ENCODE measurements around the gene AUP1. TPM values are rescaled to one million over a fixed set of nuclear protein-coding genes. Genes with fewer than 3 reads are reported as not detected.

Gene AUP1
- total and polyA plus RNA-seq, 2 experiments from 2014 or later = 98.7 to 105 TPM

DNA sequence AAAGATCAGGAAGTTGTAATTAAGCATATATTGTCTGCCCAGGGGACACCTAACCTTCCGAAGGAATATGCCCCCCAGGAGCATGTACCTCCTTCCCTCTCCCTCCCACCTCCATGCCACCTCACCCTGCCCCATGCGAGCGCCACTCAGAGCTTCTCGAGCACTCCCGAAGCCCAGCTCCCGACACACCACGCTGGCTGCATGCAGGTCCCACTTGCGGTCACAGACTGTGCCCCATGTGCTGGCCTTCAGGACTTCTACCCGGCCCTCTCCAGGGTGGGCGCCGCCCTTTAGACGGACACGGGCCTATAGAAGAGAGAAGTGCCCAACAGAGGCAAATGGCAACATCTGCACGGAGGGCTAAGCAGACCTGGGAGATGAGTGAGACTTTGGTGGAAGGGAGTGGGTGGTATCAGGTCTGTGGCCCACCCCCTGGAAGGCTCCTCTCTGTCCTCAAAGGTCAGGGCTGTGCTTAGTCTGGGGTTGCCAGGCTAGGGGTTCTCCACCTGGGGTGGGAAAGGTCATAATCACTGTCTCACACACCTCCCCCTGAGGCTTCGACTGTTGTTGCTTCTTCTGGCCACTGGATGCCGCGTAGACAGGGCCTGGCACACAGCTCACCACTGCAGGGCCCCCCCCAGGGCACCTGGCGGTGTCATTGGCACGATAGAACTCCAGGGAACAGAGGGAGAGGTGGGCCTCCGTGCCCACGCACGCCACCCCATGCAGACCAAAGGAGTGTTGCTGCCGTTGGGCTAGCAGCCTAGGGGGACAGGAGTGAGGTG is 6.9 kb upstream of the AUP1 start:
- H2AFZ ChIP-seq = no peak overlapping the region
- peaks cover 18% of the 10 kb centered on the region for H3K36me3 Mint-ChIP-seq (ENCODE audit: low read depth)
- ATAC-seq (peak; percentile 33; the same call in 2 of the 3 replicates), DNase-seq (ENCODE audit: low spot score) (no peak)
- no peak overlapping the region for H3K27ac Mint-ChIP-seq
- no peaks in the 10 kb centered on the region for H3K36me3 ChIP-seq (ENCODE audit: insufficient read depth)
- no peaks in the 10 kb centered on the region; the same call in 1 of the 2 replicates for H4K20me1 ChIP-seq (replicated peaks; ENCODE audit: insufficient read depth)
- H3K27ac ChIP-seq (ENCODE audit: low read depth) = no peak overlapping the region
- H3K27me3 ChIP-seq (ENCODE audit: insufficient read depth) = no peaks in the 10 kb centered on the region
- H3F3A ChIP-seq (replicated peaks; ENCODE audit: low read depth) = no peaks in the 10 kb centered on the region
- no peaks in the 10 kb centered on the region; the same call in none of the 3 replicates for H3K4me1 Mint-ChIP-seq
- H3K4me1 ChIP-seq (ENCODE audit: insufficient read depth) = no peaks in the 10 kb centered on the region
- H3K9me3 Mint-ChIP-seq = no peaks in the 10 kb centered on the region; the same call in 2 of the 3 replicates
- no peak overlapping the region for H3K4me3 ChIP-seq
- peaks cover 6% of the 10 kb centered on the region for H3K27me3 Mint-ChIP-seq (ENCODE audit: insufficient read depth, low read depth, poor library complexity)
- no peaks in the 10 kb centered on the region for H3K79me2 ChIP-seq (replicated peaks; ENCODE audit: insufficient read depth)
- TF ChIP-seq NANOG (IDR thresholded peaks at IDR 0.05; ENCODE audit: borderline replicate concordance) (no peak), STAT1 (IDR thresholded peaks at IDR 0.05; ENCODE audit: unreplicated experiment) (no peak), EZH2 (IDR thresholded peaks at IDR 0.05; ENCODE audit: low read depth, unreplicated experiment) (no peak), JUNB (IDR thresholded peaks at IDR 0.05; ENCODE audit: unreplicated experiment) (no peak), ZNF114 (CRISPR knock-in tag; IDR thresholded peaks at IDR 0.05) (no peak), CREB1 (CRISPR knock-in tag; IDR thresholded peaks at IDR 0.05; ENCODE audit: low read depth) (no peak), EZH2phosphoT487 (IDR thresholded peaks at IDR 0.05; ENCODE audit: unreplicated experiment) (no peak), POLR2AphosphoS5 (IDR thresholded peaks at IDR 0.05; ENCODE audit: low read depth) (no peak), ZNF331 (CRISPR knock-in tag; IDR thresholded peaks at IDR 0.05; ENCODE audit: low read depth) (no peak)
- TF ChIP-seq, protein P1, sequence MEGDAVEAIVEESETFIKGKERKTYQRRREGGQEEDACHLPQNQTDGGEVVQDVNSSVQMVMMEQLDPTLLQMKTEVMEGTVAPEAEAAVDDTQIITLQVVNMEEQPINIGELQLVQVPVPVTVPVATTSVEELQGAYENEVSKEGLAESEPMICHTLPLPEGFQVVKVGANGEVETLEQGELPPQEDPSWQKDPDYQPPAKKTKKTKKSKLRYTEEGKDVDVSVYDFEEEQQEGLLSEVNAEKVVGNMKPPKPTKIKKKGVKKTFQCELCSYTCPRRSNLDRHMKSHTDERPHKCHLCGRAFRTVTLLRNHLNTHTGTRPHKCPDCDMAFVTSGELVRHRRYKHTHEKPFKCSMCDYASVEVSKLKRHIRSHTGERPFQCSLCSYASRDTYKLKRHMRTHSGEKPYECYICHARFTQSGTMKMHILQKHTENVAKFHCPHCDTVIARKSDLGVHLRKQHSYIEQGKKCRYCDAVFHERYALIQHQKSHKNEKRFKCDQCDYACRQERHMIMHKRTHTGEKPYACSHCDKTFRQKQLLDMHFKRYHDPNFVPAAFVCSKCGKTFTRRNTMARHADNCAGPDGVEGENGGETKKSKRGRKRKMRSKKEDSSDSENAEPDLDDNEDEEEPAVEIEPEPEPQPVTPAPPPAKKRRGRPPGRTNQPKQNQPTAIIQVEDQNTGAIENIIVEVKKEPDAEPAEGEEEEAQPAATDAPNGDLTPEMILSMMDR (conservative IDR thresholded peaks at IDR 0.05; ENCODE audit: low read depth in 2 of 2) = no peak
- TF ChIP-seq, protein P2, sequence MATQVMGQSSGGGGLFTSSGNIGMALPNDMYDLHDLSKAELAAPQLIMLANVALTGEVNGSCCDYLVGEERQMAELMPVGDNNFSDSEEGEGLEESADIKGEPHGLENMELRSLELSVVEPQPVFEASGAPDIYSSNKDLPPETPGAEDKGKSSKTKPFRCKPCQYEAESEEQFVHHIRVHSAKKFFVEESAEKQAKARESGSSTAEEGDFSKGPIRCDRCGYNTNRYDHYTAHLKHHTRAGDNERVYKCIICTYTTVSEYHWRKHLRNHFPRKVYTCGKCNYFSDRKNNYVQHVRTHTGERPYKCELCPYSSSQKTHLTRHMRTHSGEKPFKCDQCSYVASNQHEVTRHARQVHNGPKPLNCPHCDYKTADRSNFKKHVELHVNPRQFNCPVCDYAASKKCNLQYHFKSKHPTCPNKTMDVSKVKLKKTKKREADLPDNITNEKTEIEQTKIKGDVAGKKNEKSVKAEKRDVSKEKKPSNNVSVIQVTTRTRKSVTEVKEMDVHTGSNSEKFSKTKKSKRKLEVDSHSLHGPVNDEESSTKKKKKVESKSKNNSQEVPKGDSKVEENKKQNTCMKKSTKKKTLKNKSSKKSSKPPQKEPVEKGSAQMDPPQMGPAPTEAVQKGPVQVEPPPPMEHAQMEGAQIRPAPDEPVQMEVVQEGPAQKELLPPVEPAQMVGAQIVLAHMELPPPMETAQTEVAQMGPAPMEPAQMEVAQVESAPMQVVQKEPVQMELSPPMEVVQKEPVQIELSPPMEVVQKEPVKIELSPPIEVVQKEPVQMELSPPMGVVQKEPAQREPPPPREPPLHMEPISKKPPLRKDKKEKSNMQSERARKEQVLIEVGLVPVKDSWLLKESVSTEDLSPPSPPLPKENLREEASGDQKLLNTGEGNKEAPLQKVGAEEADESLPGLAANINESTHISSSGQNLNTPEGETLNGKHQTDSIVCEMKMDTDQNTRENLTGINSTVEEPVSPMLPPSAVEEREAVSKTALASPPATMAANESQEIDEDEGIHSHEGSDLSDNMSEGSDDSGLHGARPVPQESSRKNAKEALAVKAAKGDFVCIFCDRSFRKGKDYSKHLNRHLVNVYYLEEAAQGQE (IDR thresholded peaks at IDR 0.05; ENCODE audit: unreplicated experiment) = no peak
- TF ChIP-seq, protein P3, sequence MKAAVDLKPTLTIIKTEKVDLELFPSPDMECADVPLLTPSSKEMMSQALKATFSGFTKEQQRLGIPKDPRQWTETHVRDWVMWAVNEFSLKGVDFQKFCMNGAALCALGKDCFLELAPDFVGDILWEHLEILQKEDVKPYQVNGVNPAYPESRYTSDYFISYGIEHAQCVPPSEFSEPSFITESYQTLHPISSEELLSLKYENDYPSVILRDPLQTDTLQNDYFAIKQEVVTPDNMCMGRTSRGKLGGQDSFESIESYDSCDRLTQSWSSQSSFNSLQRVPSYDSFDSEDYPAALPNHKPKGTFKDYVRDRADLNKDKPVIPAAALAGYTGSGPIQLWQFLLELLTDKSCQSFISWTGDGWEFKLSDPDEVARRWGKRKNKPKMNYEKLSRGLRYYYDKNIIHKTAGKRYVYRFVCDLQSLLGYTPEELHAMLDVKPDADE (IDR thresholded peaks at IDR 0.05) = no peak
- TF ChIP-seq, protein P4, sequence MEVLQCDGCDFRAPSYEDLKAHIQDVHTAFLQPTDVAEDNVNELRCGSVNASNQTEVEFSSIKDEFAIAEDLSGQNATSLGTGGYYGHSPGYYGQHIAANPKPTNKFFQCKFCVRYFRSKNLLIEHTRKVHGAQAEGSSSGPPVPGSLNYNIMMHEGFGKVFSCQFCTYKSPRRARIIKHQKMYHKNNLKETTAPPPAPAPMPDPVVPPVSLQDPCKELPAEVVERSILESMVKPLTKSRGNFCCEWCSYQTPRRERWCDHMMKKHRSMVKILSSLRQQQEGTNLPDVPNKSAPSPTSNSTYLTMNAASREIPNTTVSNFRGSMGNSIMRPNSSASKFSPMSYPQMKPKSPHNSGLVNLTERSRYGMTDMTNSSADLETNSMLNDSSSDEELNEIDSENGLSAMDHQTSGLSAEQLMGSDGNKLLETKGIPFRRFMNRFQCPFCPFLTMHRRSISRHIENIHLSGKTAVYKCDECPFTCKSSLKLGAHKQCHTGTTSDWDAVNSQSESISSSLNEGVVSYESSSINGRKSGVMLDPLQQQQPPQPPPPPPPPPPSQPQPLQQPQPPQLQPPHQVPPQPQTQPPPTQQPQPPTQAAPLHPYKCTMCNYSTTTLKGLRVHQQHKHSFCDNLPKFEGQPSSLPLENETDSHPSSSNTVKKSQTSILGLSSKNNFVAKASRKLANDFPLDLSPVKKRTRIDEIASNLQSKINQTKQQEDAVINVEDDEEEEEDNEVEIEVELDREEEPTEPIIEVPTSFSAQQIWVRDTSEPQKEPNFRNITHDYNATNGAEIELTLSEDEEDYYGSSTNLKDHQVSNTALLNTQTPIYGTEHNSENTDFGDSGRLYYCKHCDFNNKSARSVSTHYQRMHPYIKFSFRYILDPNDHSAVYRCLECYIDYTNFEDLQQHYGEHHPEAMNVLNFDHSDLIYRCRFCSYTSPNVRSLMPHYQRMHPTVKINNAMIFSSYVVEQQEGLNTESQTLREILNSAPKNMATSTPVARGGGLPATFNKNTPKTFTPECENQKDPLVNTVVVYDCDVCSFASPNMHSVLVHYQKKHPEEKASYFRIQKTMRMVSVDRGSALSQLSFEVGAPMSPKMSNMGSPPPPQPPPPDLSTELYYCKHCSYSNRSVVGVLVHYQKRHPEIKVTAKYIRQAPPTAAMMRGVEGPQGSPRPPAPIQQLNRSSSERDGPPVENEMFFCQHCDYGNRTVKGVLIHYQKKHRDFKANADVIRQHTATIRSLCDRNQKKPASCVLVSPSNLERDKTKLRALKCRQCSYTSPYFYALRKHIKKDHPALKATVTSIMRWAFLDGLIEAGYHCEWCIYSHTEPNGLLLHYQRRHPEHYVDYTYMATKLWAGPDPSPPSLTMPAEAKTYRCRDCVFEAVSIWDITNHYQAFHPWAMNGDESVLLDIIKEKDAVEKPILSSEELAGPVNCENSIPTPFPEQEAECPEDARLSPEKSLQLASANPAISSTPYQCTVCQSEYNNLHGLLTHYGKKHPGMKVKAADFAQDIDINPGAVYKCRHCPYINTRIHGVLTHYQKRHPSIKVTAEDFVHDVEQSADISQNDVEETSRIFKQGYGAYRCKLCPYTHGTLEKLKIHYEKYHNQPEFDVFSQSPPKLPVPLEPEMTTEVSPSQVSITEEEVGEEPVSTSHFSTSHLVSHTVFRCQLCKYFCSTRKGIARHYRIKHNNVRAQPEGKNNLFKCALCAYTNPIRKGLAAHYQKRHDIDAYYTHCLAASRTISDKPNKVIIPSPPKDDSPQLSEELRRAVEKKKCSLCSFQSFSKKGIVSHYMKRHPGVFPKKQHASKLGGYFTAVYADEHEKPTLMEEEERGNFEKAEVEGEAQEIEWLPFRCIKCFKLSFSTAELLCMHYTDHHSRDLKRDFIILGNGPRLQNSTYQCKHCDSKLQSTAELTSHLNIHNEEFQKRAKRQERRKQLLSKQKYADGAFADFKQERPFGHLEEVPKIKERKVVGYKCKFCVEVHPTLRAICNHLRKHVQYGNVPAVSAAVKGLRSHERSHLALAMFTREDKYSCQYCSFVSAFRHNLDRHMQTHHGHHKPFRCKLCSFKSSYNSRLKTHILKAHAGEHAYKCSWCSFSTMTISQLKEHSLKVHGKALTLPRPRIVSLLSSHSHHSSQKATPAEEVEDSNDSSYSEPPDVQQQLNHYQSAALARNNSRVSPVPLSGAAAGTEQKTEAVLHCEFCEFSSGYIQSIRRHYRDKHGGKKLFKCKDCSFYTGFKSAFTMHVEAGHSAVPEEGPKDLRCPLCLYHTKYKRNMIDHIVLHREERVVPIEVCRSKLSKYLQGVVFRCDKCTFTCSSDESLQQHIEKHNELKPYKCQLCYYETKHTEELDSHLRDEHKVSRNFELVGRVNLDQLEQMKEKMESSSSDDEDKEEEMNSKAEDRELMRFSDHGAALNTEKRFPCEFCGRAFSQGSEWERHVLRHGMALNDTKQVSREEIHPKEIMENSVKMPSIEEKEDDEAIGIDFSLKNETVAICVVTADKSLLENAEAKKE (CRISPR knock-in tag; IDR thresholded peaks at IDR 0.05) = no peak
- H3K4me3 Mint-ChIP-seq = no peak overlapping the region
- no peaks in the 10 kb centered on the region for H3K9me2 ChIP-seq (ENCODE audit: insufficient read depth)
- H3K4me2 ChIP-seq = no peak overlapping the region
